HL-60 (cell line): ENCODE measurements around the gene ESRRB.

Source experiments
- DNase-seq, 2 experiments: peaks; one replicate each; pipeline ENCODE4 v3.0.0-alpha.2; 2010 to 2020; ENCODE audit warnings: low read depth in 1 of 2, low spot score in 1 of 2
- H3K27ac ChIP-seq: fragments of 250-450 bp; sonication (Bioruptor Pico); replicated peaks from 2 replicates; pipeline ENCODE4 v1.5.1; 2020; ENCODE audit warnings: mild to moderate bottlenecking, moderate library complexity
- H3K27me3 ChIP-seq: fragments of 250-450 bp; sonication (Bioruptor Pico); 2 replicates; pipeline ENCODE4 v1.5.1; 2021; ENCODE audit warnings: mild to moderate bottlenecking, moderate library complexity; ENCODE audit not compliant: insufficient read depth, poor library complexity, severe bottlenecking
- H3K4me3 ChIP-seq: replicated peaks from 2 replicates; pipeline ENCODE4 v1.5.1; 2011; ENCODE audit warnings: mild to moderate bottlenecking, control low read depth, low read length; ENCODE audit not compliant: insufficient read depth
- CTCF ChIP-seq: IDR thresholded peaks from one replicate; pipeline ENCODE4 v1.5.1; 2011; ENCODE audit warnings: low read length, control low read depth, inconsistent platforms; ENCODE audit not compliant: insufficient read depth
- GABPA ChIP-seq: IDR thresholded peaks from 2 replicates; pipeline ENCODE4 v1.6.1; 2012; ENCODE audit warnings: low read depth
- POLR2AphosphoS5 ChIP-seq: IDR thresholded peaks from 2 replicates; pipeline ENCODE4 v1.6.1; 2012; ENCODE audit warnings: low read depth
- REST ChIP-seq: IDR thresholded peaks from 2 replicates; pipeline ENCODE4 v1.6.1; 2012; ENCODE audit warnings: low read depth; ENCODE audit not compliant: insufficient replicate concordance
- SPI1 ChIP-seq: IDR thresholded peaks from 2 replicates; pipeline ENCODE4 v1.6.1; 2012; ENCODE audit warnings: low read depth, mild to moderate bottlenecking, borderline replicate concordance

Gene ESRRB

GRCh38 chr14:76421662-76422061 lies 45.7 kb downstream of the ESRRB start:
- Histone ChIP-seq H3K4me3 (no peak overlapping the region), H3K27ac (no peak overlapping the region), H3K27me3 (no peaks in the 10 kb centered on the region)
- TF ChIP-seq SPI1 (no peak), GABPA (no peak), REST (no peak), POLR2AphosphoS5 (no peak), CTCF (no peak)
- no peak for DNase-seq

- H3K4me3 ChIP-seq: no peak overlapping the region
- TF ChIP-seq POLR2AphosphoS5: no peak
- TF ChIP-seq GABPA: no peak
- no peak for TF ChIP-seq SPI1
- no peak for TF ChIP-seq REST
- no peak for TF ChIP-seq CTCF
- no peaks in the 10 kb centered on the region for H3K27me3 ChIP-seq
- no peak overlapping the region for H3K27ac ChIP-seq
- DNase-seq: no peak
These were observed 46.7 kb downstream of the ESRRB start for GRCh38 chr14:76422662-76423061.

- no peak for TF ChIP-seq GABPA
- TF ChIP-seq SPI1: no peak
- no peak for TF ChIP-seq REST
- no peak for TF ChIP-seq CTCF
- TF ChIP-seq POLR2AphosphoS5: no peak
- no peaks in the 10 kb centered on the region for H3K27me3 ChIP-seq
- no peak overlapping the region for H3K27ac ChIP-seq
- no peak overlapping the region for H3K4me3 ChIP-seq
- no peak for DNase-seq
These were observed 47.6 kb downstream of the ESRRB start for GRCh38 chr14:76423534-76423933.
